Mesendoderm (in vitro differentiated cells): ENCODE data around the gene ARR3. TPM values are rescaled to one million over a fixed set of nuclear protein-coding genes. Genes with fewer than 3 reads are reported as not detected.

Experiments used
- DNase-seq: peaks from one replicate; pipeline ENCODE4 v3.0.0; 2013
- H2AK5ac ChIP-seq: 2 replicates; pipeline ENCODE4 v1.6.1; 2013; ENCODE audit warnings: low read length, inconsistent platforms
- H2BK120ac ChIP-seq: 2 replicates; pipeline ENCODE4 v1.6.1; 2013; ENCODE audit warnings: low read depth, mild to moderate bottlenecking, low read length, moderate library complexity, mixed read lengths
- H2BK15ac ChIP-seq: replicated peaks from 2 replicates; pipeline ENCODE4 v1.6.1; 2013; ENCODE audit warnings: low read depth, mild to moderate bottlenecking, moderate library complexity
- H2BK5ac ChIP-seq: 2 replicates; pipeline ENCODE4 v1.6.1; 2013; ENCODE audit warnings: low read length, inconsistent platforms
- H3K18ac ChIP-seq: 2 replicates; pipeline ENCODE4 v1.6.1; 2013; ENCODE audit warnings: mild to moderate bottlenecking, low read length, mixed read lengths
- H3K23ac ChIP-seq: one replicate; pipeline ENCODE4 v1.6.1; 2013; ENCODE audit warnings: low read length
- H3K27ac ChIP-seq: 2 replicates; pipeline ENCODE4 v1.5.1; 2013; ENCODE audit warnings: low read depth, mild to moderate bottlenecking, inconsistent platforms, low read length, moderate library complexity
- H3K27me3 ChIP-seq: 2 replicates; pipeline ENCODE4 v1.6.1; 2013; ENCODE audit warnings: low read length, control low read depth, mild to moderate bottlenecking, inconsistent platforms; ENCODE audit not compliant: insufficient read depth, poor library complexity
- H3K36me3 ChIP-seq: 2 replicates; pipeline ENCODE4 v1.6.1; 2013; ENCODE audit warnings: low read length, inconsistent platforms; ENCODE audit not compliant: control insufficient read depth, insufficient read depth
- H3K4ac ChIP-seq: one replicate; pipeline ENCODE4 v1.6.1; 2013; ENCODE audit warnings: low read depth, mild to moderate bottlenecking, low read length, moderate library complexity
- H3K4me1 ChIP-seq: 2 replicates; pipeline ENCODE4 v1.6.1; 2013; ENCODE audit warnings: low read depth, low read length, inconsistent platforms; ENCODE audit not compliant: control insufficient read depth
- H3K4me2 ChIP-seq: 2 replicates; pipeline ENCODE4 v1.6.1; 2013; ENCODE audit warnings: low read length
- H3K4me3 ChIP-seq: 2 replicates; pipeline ENCODE4 v1.5.1; 2013; ENCODE audit warnings: mild to moderate bottlenecking, low read length
- H3K56ac ChIP-seq: one replicate; pipeline ENCODE4 v1.6.1; 2013; ENCODE audit warnings: low read length
- H3K79me1 ChIP-seq: 2 replicates; pipeline ENCODE4 v1.6.1; 2013; ENCODE audit warnings: low read length, inconsistent platforms
- H3K79me2 ChIP-seq: 2 replicates; pipeline ENCODE4 v1.6.1; 2013; ENCODE audit warnings: mild to moderate bottlenecking, low read length; ENCODE audit not compliant: control insufficient read depth, insufficient read depth
- H3K9ac ChIP-seq: 2 replicates; pipeline ENCODE4 v1.6.1; 2013; ENCODE audit warnings: low read length, inconsistent platforms
- H4K5ac ChIP-seq: one replicate; pipeline ENCODE4 v1.6.1; 2013; ENCODE audit warnings: low read length
- H4K8ac ChIP-seq: one replicate; pipeline ENCODE4 v1.6.1; 2013; ENCODE audit warnings: low read depth, mild to moderate bottlenecking, control low read depth, low read length, moderate library complexity
- WGBS: extraction: QIAGEN DNeasy Blood & Tissue Kit; methylation state at CpG from one replicate; pipeline ENCODE4 v1.1.7; 2013; ENCODE audit warnings: low lambda C conversion rate, missing lambda C conversion rate; ENCODE audit not compliant: insufficient coverage; ENCODE audit errors: extremely low coverage; 5-methylcytosine and 5-hydroxymethylcytosine counted together
- polyA plus RNA-seq, 2 experiments: library from polyadenylated mRNA; stranded (reverse); fragments of 200-250 nt; gene quantifications; one replicate each; pipeline ENCODE4 v1.2.3, GENCODE V29; 2013

Gene ARR3
- polyA plus RNA-seq (2013, experiment 1 of 2), result not detected
- not detected for polyA plus RNA-seq (2013, experiment 2 of 2)

- no peak for DNase-seq
- Histone ChIP-seq H3K18ac (no peak within 1 kb of the TSS), H2BK5ac (no peak within 1 kb of the TSS), H3K4me2 (no peak within 1 kb of the TSS), H3K36me3 (no peaks in the 10 kb centered on the region), H3K79me1 (no peaks in the 10 kb centered on the region), H3K79me2 (no peaks in the 10 kb centered on the region), H3K9ac (no peak within 1 kb of the TSS), H3K4ac (no peak within 1 kb of the TSS), H3K56ac (no peak within 1 kb of the TSS), H2BK120ac (no peak within 1 kb of the TSS), H3K4me3 (no peak within 1 kb of the TSS), H4K5ac (no peak within 1 kb of the TSS), H2AK5ac (no peak within 1 kb of the TSS), H4K8ac (no peak within 1 kb of the TSS), H3K27me3 (no peaks in the 10 kb centered on the region), H3K27ac (no peak within 1 kb of the TSS), H3K23ac (no peak within 1 kb of the TSS), H3K4me1 (no peaks in the 10 kb centered on the region), H2BK15ac (no peak within 1 kb of the TSS)
Measured at GRCh38 chrX:70268034-70268433, at the start of gene ARR3. Gene ARR3 (plus strand): TSS chrX:70268334. CDS start chrX:70269386, 1,052 bp downstream.

- H3K79me1 ChIP-seq, result no peaks in the 10 kb centered on the region
- no peak overlapping the region for H3K4me2 ChIP-seq
- no peak overlapping the region for H3K4ac ChIP-seq
- H3K27ac ChIP-seq, result no peak overlapping the region
- H3K18ac ChIP-seq, result no peak overlapping the region
- no peak overlapping the region for H3K23ac ChIP-seq
- H2BK5ac ChIP-seq, result no peak overlapping the region
- no peak overlapping the region for H2AK5ac ChIP-seq
- WGBS, result no CpG with 5 or more reads among the region's 5 CpGs
- H4K5ac ChIP-seq, result no peak overlapping the region
- H2BK120ac ChIP-seq, result no peak overlapping the region
- no peaks in the 10 kb centered on the region for H3K27me3 ChIP-seq
- no peaks in the 10 kb centered on the region for H3K36me3 ChIP-seq
- no peak overlapping the region for H3K4me3 ChIP-seq
- no peak overlapping the region for H3K9ac ChIP-seq
- no peak overlapping the region for H3K56ac ChIP-seq
- no peak overlapping the region for H4K8ac ChIP-seq
- DNase-seq, result peak; percentile 18
- no peaks in the 10 kb centered on the region for H3K4me1 ChIP-seq
- H3K79me2 ChIP-seq, result no peaks in the 10 kb centered on the region
- H2BK15ac ChIP-seq, result no peak overlapping the region
Measured at GRCh38 chrX:70219938-70220764, 48.0 kb upstream of the ARR3 start.

- Histone ChIP-seq H3K79me2 (no peaks in the 10 kb centered on the region), H3K4me3 (no peak overlapping the region), H3K4me1 (no peaks in the 10 kb centered on the region), H2BK5ac (no peak overlapping the region), H2AK5ac (no peak overlapping the region), H3K36me3 (no peaks in the 10 kb centered on the region), H3K18ac (no peak overlapping the region), H2BK120ac (no peak overlapping the region), H3K9ac (no peak overlapping the region), H3K56ac (no peak overlapping the region), H3K79me1 (no peaks in the 10 kb centered on the region), H3K23ac (no peak overlapping the region), H4K8ac (no peak overlapping the region), H3K4ac (no peak overlapping the region), H3K4me2 (no peak overlapping the region), H3K27me3 (no peaks in the 10 kb centered on the region), H2BK15ac (no peak overlapping the region), H4K5ac (no peak overlapping the region), H3K27ac (no peak overlapping the region)
- DNase-seq, result no peak
Measured at GRCh38 chrX:70226048-70226447, 42.1 kb upstream of the ARR3 start.

- Histone ChIP-seq H3K79me1 (no peaks in the 10 kb centered on the region), H3K36me3 (no peaks in the 10 kb centered on the region), H2BK15ac (no peak overlapping the region), H3K27ac (no peak overlapping the region), H4K8ac (no peak overlapping the region), H4K5ac (no peak overlapping the region), H3K23ac (no peak overlapping the region), H2BK120ac (no peak overlapping the region), H3K4ac (no peak overlapping the region), H2BK5ac (no peak overlapping the region), H3K79me2 (no peaks in the 10 kb centered on the region), H2AK5ac (no peak overlapping the region), H3K18ac (no peak overlapping the region), H3K4me3 (no peak overlapping the region), H3K4me2 (no peak overlapping the region), H3K56ac (no peak overlapping the region), H3K27me3 (no peaks in the 10 kb centered on the region), H3K4me1 (no peaks in the 10 kb centered on the region), H3K9ac (no peak overlapping the region)
- WGBS, result no CpG with 5 or more reads among the region's 2 CpGs
- DNase-seq, result no peak
Measured at GRCh38 chrX:70226687-70227086, 41.4 kb upstream of the ARR3 start.

- Histone ChIP-seq H3K79me2 (no peaks in the 10 kb centered on the region), H3K23ac (no peak overlapping the region), H3K4me1 (no peaks in the 10 kb centered on the region), H3K18ac (no peak overlapping the region), H2BK120ac (no peak overlapping the region), H3K27ac (no peak overlapping the region), H2BK5ac (no peak overlapping the region), H3K4me2 (no peak overlapping the region), H3K27me3 (no peaks in the 10 kb centered on the region), H2BK15ac (no peak overlapping the region), H3K56ac (no peak overlapping the region), H3K79me1 (no peaks in the 10 kb centered on the region), H2AK5ac (no peak overlapping the region), H4K5ac (no peak overlapping the region), H3K36me3 (no peaks in the 10 kb centered on the region), H3K4ac (no peak overlapping the region), H4K8ac (no peak overlapping the region), H3K4me3 (no peak overlapping the region), H3K9ac (no peak overlapping the region)
- WGBS, result no CpG with 5 or more reads among the region's 4 CpGs
- no peak for DNase-seq
Measured at GRCh38 chrX:70231666-70232065, 36.5 kb upstream of the ARR3 start.

GRCh38 chrX:70234355-70234754 lies 33.8 kb upstream of the ARR3 start, which contains the start of gene AWAT1:
Gene AWAT1 (plus strand): TSS chrX:70234655. CDS start chrX:70234696, 41 bp downstream.
- no peak within 1 kb of the TSS for H3K4ac ChIP-seq
- no peak within 1 kb of the TSS for H2BK15ac ChIP-seq
- no peaks in the 10 kb centered on the region for H3K36me3 ChIP-seq
- no peak within 1 kb of the TSS for H3K9ac ChIP-seq
- no peaks in the 10 kb centered on the region for H3K79me2 ChIP-seq
- no peak within 1 kb of the TSS for H2BK120ac ChIP-seq
- H3K27me3 ChIP-seq, result no peaks in the 10 kb centered on the region
- no peak within 1 kb of the TSS for H2BK5ac ChIP-seq
- no peaks in the 10 kb centered on the region for H3K79me1 ChIP-seq
- H3K27ac ChIP-seq, result no peak within 1 kb of the TSS
- H3K4me1 ChIP-seq, result no peaks in the 10 kb centered on the region
- no peak within 1 kb of the TSS for H3K4me3 ChIP-seq
- no peak within 1 kb of the TSS for H2AK5ac ChIP-seq
- no peak within 1 kb of the TSS for H4K8ac ChIP-seq
- no peak within 1 kb of the TSS for H3K56ac ChIP-seq
- H3K18ac ChIP-seq, result no peak within 1 kb of the TSS
- H3K4me2 ChIP-seq, result no peak within 1 kb of the TSS
- no CpG with 5 or more reads among the region's 3 CpGs for WGBS
- DNase-seq, result no peak
- H3K23ac ChIP-seq, result no peak within 1 kb of the TSS
- no peak within 1 kb of the TSS for H4K5ac ChIP-seq
